Esophagus muscularis mucosa (tissue), 4 donors: ENCODE results near the gene ECE1. TPM values are rescaled to one million over a fixed set of nuclear protein-coding genes. Genes with fewer than 3 reads are reported as not detected.

Experiments
- DNase-seq: peaks from one replicate; pipeline ENCODE4 v3.0.0-alpha.2; 2017; ENCODE audit errors: extremely low spot score
- H3K27ac ChIP-seq, 4 donors: fragments of 200-600 bp; sonication (generic); replicated peaks in 1 of 4; 1 replicate in 3 of 4; 2 replicates in 1 of 4; pipeline ENCODE4 v1.5.1; 2016 to 2019; ENCODE audit warnings: mild to moderate bottlenecking in 1 of 4
- H3K27me3 ChIP-seq, 4 donors: fragments of 200-600 bp; sonication (generic); one replicate each; pipeline versions ENCODE4 v1.5.1 to v1.6.0; 2016 to 2019
- H3K36me3 ChIP-seq, 4 donors: fragments of 200-600 bp; sonication (generic); one replicate each; pipeline ENCODE4 v1.5.1; 2016 to 2019
- H3K4me1 ChIP-seq, 4 donors: fragments of 200-600 bp; sonication (generic); one replicate each; pipeline ENCODE4 v1.5.1; 2016 to 2019
- H3K4me3 ChIP-seq, 4 donors: fragments of 200-600 bp; sonication (generic); 1 replicate in 2 of 4; 2 replicates in 2 of 4; pipeline ENCODE4 v1.5.1; 2016 to 2019; ENCODE audit warnings: mild to moderate bottlenecking in 4 of 4, moderate library complexity in 1 of 4
- H3K9me3 ChIP-seq, 4 donors: fragments of 200-600 bp; sonication (generic); 1 replicate in 3 of 4; 2 replicates in 1 of 4; pipeline ENCODE4 v1.5.1; 2016 to 2019
- EP300 ChIP-seq: sonication (generic); formaldehyde crosslinking; IDR thresholded peaks from one replicate; pipeline ENCODE4 v1.6.1; 2017; ENCODE audit warnings: antibody characterized with exemption
- POLR2A ChIP-seq: fragments of 450-650 bp; IDR thresholded peaks from one replicate; pipeline ENCODE4 v1.6.1; 2017; ENCODE audit warnings: antibody characterized with exemption, moderate library complexity, mild to moderate bottlenecking, low read depth
- POLR2AphosphoS5 ChIP-seq, 2 donors: sonication (generic); formaldehyde crosslinking; IDR thresholded peaks; one replicate each; pipeline ENCODE4 v1.6.1; 2017; ENCODE audit warnings: antibody characterized with exemption in 2 of 2
- WGBS: methylation state at CpG from one replicate; pipeline ENCODE4 v1.1.5; 2018; 5-methylcytosine and 5-hydroxymethylcytosine counted together
- intact Hi-C: fragments of 100-400 bp; cut with DNase I; formaldehyde crosslinking; loops from one replicate; pipeline ENCODE4 v1.15.1; 2023
- total RNA-seq, 4 donors: library from RNA; depleted of rRNA; stranded (reverse); fragments of >200 nt; gene quantifications; one replicate each; pipeline versions ENCODE4 v1.1.0 to v1.2.1, GENCODE V29; 2016
- TF ChIP-seq, protein P1 (sequence below), 3 experiments: fragments of 200-600 bp in 2 of 3; fragments of 450-650 bp in 1 of 3; sonication (generic) in 2 of 3; IDR thresholded peaks; one replicate each; pipeline ENCODE4 v1.5.1; 2017 to 2019; ENCODE audit warnings: antibody characterized with exemption in 3 of 3, mild to moderate bottlenecking in 2 of 3, moderate library complexity in 1 of 3

ECE1 gene
- total RNA-seq, 4 donors from 2014 or later, result 53.6 to 101 (median 80.7) TPM

DNA sequence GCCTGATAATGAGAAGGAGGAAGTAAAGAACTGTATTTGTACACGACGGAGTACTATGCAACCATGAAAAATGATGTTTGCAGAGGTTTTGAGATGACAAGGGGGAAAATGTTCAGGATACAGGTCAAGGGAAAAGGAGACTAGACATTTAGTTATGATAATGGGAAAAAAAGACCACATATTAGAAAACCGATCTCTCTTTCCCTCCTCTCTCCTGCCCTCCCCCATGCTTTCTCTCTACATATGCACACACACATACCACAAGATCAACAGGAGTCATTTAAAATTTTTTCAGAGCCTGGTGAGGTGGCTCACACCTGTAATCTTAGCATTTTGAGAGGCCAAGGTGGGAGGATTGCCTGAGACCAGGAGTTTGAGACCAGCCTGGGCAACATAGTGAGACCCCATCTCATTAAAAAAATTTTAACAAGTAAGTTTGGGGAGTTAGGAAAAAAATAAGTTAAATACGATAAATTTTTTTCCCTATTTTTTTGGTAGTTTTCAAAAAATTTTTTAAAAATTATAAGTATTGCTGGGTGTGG is 44.5 kb downstream of the ECE1 start:
- DNase-seq, result no peak
- intact Hi-C loops, result no loop called here
- H3K36me3 ChIP-seq, result peaks cover 55 to 99% (median 84%) of the 10 kb centered on the region in 4 donors

DNA sequence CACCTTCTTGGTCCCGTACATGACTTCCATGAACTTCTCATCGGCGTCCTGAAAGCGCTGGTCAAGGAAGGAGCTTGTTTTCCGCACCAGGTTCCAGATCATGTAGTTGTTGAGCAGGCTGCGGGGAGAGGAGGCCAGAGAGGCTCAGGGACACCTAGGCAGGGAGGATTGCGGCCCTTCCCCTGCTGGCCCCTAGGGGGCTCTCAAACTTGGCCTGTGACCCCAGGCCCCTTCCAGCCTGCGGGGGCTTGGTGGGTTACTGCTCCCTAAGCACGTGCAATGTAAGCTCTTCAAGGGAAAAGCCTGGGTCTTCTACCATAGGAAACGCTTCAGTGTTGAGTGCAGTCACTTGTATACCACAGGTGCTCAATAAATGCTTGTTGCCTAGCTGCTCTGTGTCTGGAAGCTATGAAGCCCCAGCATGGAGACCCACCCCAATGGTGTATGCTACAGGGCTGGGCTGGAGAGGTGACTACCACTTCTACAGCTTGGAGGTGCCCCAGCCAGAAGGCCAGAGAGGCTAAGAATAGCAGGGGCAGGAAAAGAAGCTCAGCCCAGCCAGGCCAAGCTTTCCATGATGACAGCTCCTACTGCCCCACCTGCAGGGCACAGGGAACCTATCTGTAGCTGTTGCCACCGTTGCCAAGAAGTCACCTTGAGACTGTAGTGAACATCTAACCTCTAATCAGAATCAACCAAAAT is 45.1 kb downstream of the ECE1 start:
- 97% methylated on average over 10 of the region's 11 CpGs for whole genome bisulfite sequencing
- H3K9me3 ChIP-seq, result no peaks in the 10 kb centered on the region
- no peak for DNase-seq
- H3K36me3 ChIP-seq, result peaks cover 58 to 99% (median 86%) of the 10 kb centered on the region in 4 donors
- H3K4me3 ChIP-seq, result no peak overlapping the region
- no peak for TF ChIP-seq POLR2A
- TF ChIP-seq, protein P1, sequence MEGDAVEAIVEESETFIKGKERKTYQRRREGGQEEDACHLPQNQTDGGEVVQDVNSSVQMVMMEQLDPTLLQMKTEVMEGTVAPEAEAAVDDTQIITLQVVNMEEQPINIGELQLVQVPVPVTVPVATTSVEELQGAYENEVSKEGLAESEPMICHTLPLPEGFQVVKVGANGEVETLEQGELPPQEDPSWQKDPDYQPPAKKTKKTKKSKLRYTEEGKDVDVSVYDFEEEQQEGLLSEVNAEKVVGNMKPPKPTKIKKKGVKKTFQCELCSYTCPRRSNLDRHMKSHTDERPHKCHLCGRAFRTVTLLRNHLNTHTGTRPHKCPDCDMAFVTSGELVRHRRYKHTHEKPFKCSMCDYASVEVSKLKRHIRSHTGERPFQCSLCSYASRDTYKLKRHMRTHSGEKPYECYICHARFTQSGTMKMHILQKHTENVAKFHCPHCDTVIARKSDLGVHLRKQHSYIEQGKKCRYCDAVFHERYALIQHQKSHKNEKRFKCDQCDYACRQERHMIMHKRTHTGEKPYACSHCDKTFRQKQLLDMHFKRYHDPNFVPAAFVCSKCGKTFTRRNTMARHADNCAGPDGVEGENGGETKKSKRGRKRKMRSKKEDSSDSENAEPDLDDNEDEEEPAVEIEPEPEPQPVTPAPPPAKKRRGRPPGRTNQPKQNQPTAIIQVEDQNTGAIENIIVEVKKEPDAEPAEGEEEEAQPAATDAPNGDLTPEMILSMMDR (IDR thresholded peaks at IDR 0.05), result peak in 1 of 3 experiments; percentile 23
- no peak for TF ChIP-seq POLR2AphosphoS5 (IDR thresholded peaks at IDR 0.05)
- TF ChIP-seq EP300, result no peak
- intact Hi-C loops, result no loop called here
- H3K27me3 ChIP-seq, result no peaks in the 10 kb centered on the region
- no peaks in the 10 kb centered on the region for H3K4me1 ChIP-seq
- no peak overlapping the region for H3K27ac ChIP-seq

More for the DNA sequence above, 44.5 kb downstream of the ECE1 start:
- no peak for TF ChIP-seq POLR2A
- TF ChIP-seq, protein P1 (IDR thresholded peaks at IDR 0.05), result no peak
- TF ChIP-seq EP300, result no peak
- TF ChIP-seq POLR2AphosphoS5 (IDR thresholded peaks at IDR 0.05), result no peak
- no peaks in the 10 kb centered on the region for H3K4me1 ChIP-seq
- H3K27me3 ChIP-seq, result no peaks in the 10 kb centered on the region
- no peaks in the 10 kb centered on the region for H3K9me3 ChIP-seq
- H3K4me3 ChIP-seq, result no peak overlapping the region
- 92% methylated on average over 4 of the region's 4 CpGs for WGBS
- no peak overlapping the region for H3K27ac ChIP-seq

DNA sequence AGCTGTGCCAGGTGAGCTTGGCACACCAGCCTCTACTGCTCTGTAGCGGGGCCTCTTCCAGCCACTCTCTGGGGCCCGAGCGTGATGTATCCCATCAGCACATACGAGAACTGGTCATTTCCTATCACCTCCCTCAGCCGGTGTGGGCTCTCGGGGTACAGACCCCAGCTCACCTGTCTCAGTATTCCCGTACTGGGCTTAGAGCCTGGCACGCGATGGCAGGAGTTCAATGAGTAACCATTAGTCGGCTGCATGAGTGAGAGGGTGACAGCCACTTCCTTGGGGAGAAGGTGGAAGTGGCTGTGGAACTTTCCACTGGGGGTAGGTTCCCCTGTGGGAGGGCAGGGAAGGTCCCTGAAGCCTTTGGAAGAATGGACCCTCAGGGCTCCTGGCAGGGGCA is 46.1 kb downstream of the ECE1 start:
- TF ChIP-seq EP300 (no peak), POLR2A (no peak), POLR2AphosphoS5 (IDR thresholded peaks at IDR 0.05) (no peak)
- TF ChIP-seq, protein P1 (IDR thresholded peaks at IDR 0.05), result no peak
- H3K27ac ChIP-seq, result no peak overlapping the region
- 96% methylated on average over 10 of the region's 10 CpGs for WGBS
- intact Hi-C loops, result no loop called here
- no peak overlapping the region for H3K4me3 ChIP-seq
- peaks cover 58 to 99% (median 87%) of the 10 kb centered on the region in 4 donors for H3K36me3 ChIP-seq
- H3K27me3 ChIP-seq, result no peaks in the 10 kb centered on the region
- DNase-seq, result no peak
- H3K4me1 ChIP-seq, result no peaks in the 10 kb centered on the region
- H3K9me3 ChIP-seq, result no peaks in the 10 kb centered on the region

DNA sequence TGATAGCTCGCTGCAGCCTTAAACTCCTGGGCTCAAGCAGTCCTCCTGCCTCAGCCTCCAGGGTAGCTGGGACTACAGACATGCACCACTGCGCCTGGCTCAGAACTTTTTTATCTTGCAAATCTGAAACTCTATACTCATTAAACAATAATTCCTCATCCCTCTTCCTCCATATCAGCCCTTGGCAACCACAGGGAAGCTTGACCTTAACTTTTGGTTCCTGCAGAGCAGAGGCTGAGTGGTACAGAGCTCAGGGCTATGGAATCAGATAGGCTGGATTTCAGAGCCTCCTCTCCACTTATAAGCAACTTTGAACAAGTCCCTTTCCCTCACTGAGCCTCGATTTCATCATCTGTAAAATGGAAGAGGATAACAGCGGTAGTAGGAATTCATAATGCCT is 47.4 kb downstream of the ECE1 start:
- intact Hi-C loops, result no loop called here
- Histone ChIP-seq H3K27ac (no peak overlapping the region), H3K4me1 (no peaks in the 10 kb centered on the region), H3K4me3 (no peak overlapping the region), H3K36me3 (peaks cover 62 to 100% (median 94%) of the 10 kb centered on the region in 4 donors), H3K27me3 (no peaks in the 10 kb centered on the region), H3K9me3 (no peaks in the 10 kb centered on the region)
- no peak for DNase-seq
- TF ChIP-seq POLR2A (no peak), POLR2AphosphoS5 (IDR thresholded peaks at IDR 0.05) (no peak), EP300 (no peak)
- TF ChIP-seq, protein P1 (IDR thresholded peaks at IDR 0.05), result no peak
- WGBS, result 86% methylated on average over 4 of the region's 4 CpGs
